Activated CD8-positive, alpha-beta T cell treated with anti-CD3 and anti-CD28 coated beads for 36 hours (primary cell): ENCODE data around the gene PKNOX2. TPM values are rescaled to one million over a fixed set of nuclear protein-coding genes. Genes with fewer than 3 reads are reported as not detected.

Experiments used
- ATAC-seq: fragments of 200-7000 bp; cut with Tn5 transposase; one replicate; pipeline ENCODE4 v1.10.0; 2021; ENCODE audit warnings: mild to moderate bottlenecking, moderate library complexity
- CTCF ChIA-PET: fragments of 350-600 bp; sonication (Branson Sonifier 250); formaldehyde crosslinking; loops from one replicate; lab custom pipeline; 2021; ENCODE audit warnings: antibody characterized with exemption; lab: Charles Lee
- POLR2A ChIA-PET: fragments of 350-600 bp; sonication (Branson Sonifier 250); formaldehyde crosslinking; loops from one replicate; lab custom pipeline; 2021; ENCODE audit warnings: antibody characterized with exemption; lab: Charles Lee
- DNase-seq: peaks from one replicate; pipeline ENCODE4 v3.0.0-alpha.2; 2020
- H3K27ac Mint-ChIP-seq: one replicate; pipeline ENCODE4 v1.8.0; 2021; ENCODE audit warnings: mild to moderate bottlenecking, mixed read lengths
- H3K27me3 Mint-ChIP-seq: one replicate; pipeline ENCODE4 v1.8.0; 2021; ENCODE audit warnings: mixed read lengths
- H3K36me3 Mint-ChIP-seq: one replicate; pipeline ENCODE4 v1.8.0; 2021; ENCODE audit warnings: low read depth, mixed read lengths
- H3K4me1 Mint-ChIP-seq: one replicate; pipeline ENCODE4 v1.8.0; 2021; ENCODE audit warnings: low read depth, mixed read lengths
- H3K4me3 Mint-ChIP-seq: one replicate; pipeline ENCODE4 v1.8.0; 2021; ENCODE audit warnings: mild to moderate bottlenecking, moderate library complexity, mixed read lengths
- H3K9me3 Mint-ChIP-seq: one replicate; pipeline ENCODE4 v1.8.0; 2021; ENCODE audit warnings: mixed read lengths
- CTCF ChIP-seq: fragments of 200-600 bp; IDR thresholded peaks from one replicate; pipeline ENCODE4 v1.8.0; 2022; ENCODE audit warnings: antibody characterized with exemption, mild to moderate bottlenecking
- intact Hi-C: fragments of 100-400 bp; cut with micrococcal nuclease; formaldehyde crosslinking; loops from one replicate; pipeline ENCODE4 v1.10.0; 2022
- total RNA-seq, 2 experiments: library from RNA; stranded (reverse); gene quantifications; one replicate each; pipeline ENCODE4 v1.2.3, GENCODE V29; 2021

The PKNOX2 gene
- total RNA-seq, 2 experiments from 2014 or later: not detected

GRCh38 chr11:125170510-125171031 is 6.0 kb downstream of the PKNOX2 start:
- Mint-ChIP-seq H3K4me3 (no peak overlapping the region), H3K4me1 (peaks cover 11% of the 10 kb centered on the region), H3K27me3 (peaks cover 55% of the 10 kb centered on the region), H3K36me3 (no peaks in the 10 kb centered on the region), H3K27ac (no peak overlapping the region), H3K9me3 (no peaks in the 10 kb centered on the region)
- DNase-seq: no peak
- TF ChIP-seq CTCF: no peak
- POLR2A ChIA-PET: interaction anchor here (0.5 kb wide), 1 partner anchor 1179 kb away, joined by 3 read pairs; no protein-coding TSS in a partner anchor
- intact Hi-C loops: no loop called here
- CTCF ChIA-PET: no interaction called here
- no peak for ATAC-seq

GRCh38 chr11:125171974-125172373 is 7.4 kb downstream of the PKNOX2 start:
- H3K9me3 Mint-ChIP-seq: no peaks in the 10 kb centered on the region
- intact Hi-C loops: no loop called here
- no peak for TF ChIP-seq CTCF
- no peak overlapping the region for H3K27ac Mint-ChIP-seq
- H3K27me3 Mint-ChIP-seq: peaks cover 51% of the 10 kb centered on the region
- CTCF ChIA-PET: no interaction called here
- H3K4me1 Mint-ChIP-seq: no peaks in the 10 kb centered on the region
- ATAC-seq (no peak), DNase-seq (no peak)
- no peak overlapping the region for H3K4me3 Mint-ChIP-seq
- POLR2A ChIA-PET: interaction anchor here (0.6 kb wide), 1 partner anchor 442 kb away, joined by 3 read pairs; no protein-coding TSS in a partner anchor
- H3K36me3 Mint-ChIP-seq: no peaks in the 10 kb centered on the region

GRCh38 chr11:125173027-125173426 is 8.5 kb downstream of the PKNOX2 start:
- no peaks in the 10 kb centered on the region for H3K36me3 Mint-ChIP-seq
- H3K4me3 Mint-ChIP-seq: no peak overlapping the region
- TF ChIP-seq CTCF: no peak
- peaks cover 52% of the 10 kb centered on the region for H3K27me3 Mint-ChIP-seq
- DNase-seq (no peak), ATAC-seq (no peak)
- intact Hi-C loops: no loop called here
- POLR2A ChIA-PET: interaction anchor here (1.2 kb wide), 1 partner anchor 63 kb away, joined by 3 read pairs; no protein-coding TSS in a partner anchor
- no peak overlapping the region for H3K27ac Mint-ChIP-seq
- H3K9me3 Mint-ChIP-seq: no peaks in the 10 kb centered on the region
- H3K4me1 Mint-ChIP-seq: no peaks in the 10 kb centered on the region
- CTCF ChIA-PET: interaction anchor here (0.7 to 1.6 kb wide), 2 partner anchors 8 to 232 kb away, joined by 3 to 4 read pairs; partner anchors contain the start of gene PKNOX2

GRCh38 chr11:125173556-125173955 is 9.0 kb downstream of the PKNOX2 start:
- no peak for DNase-seq
- intact Hi-C loops: no loop called here
- ATAC-seq: no peak
- ChIA-PET POLR2A (interaction anchor here (1.2 kb wide), 1 partner anchor 64 kb away, joined by 3 read pairs; no protein-coding TSS in a partner anchor), CTCF (interaction anchor here (0.7 to 1.6 kb wide), 2 partner anchors 9 to 232 kb away, joined by 3 to 4 read pairs; partner anchors contain the start of gene PKNOX2)
- H3K27me3 Mint-ChIP-seq: peaks cover 50% of the 10 kb centered on the region
- TF ChIP-seq CTCF: no peak
- H3K27ac Mint-ChIP-seq: no peak overlapping the region
- H3K4me3 Mint-ChIP-seq: no peak overlapping the region
- no peaks in the 10 kb centered on the region for H3K9me3 Mint-ChIP-seq
- H3K4me1 Mint-ChIP-seq: no peaks in the 10 kb centered on the region
- H3K36me3 Mint-ChIP-seq: no peaks in the 10 kb centered on the region

- Mint-ChIP-seq H3K4me1 (no peaks in the 10 kb centered on the region), H3K9me3 (no peaks in the 10 kb centered on the region), H3K27me3 (peaks cover 49% of the 10 kb centered on the region), H3K36me3 (no peaks in the 10 kb centered on the region), H3K27ac (no peak overlapping the region), H3K4me3 (no peak overlapping the region)
- ChIA-PET CTCF (interaction anchor here (0.7 to 1.6 kb wide), 2 partner anchors 9 to 231 kb away, joined by 3 to 4 read pairs; partner anchors contain the start of gene PKNOX2), POLR2A (interaction anchor here (1.2 kb wide), 1 partner anchor 64 kb away, joined by 3 read pairs; no protein-coding TSS in a partner anchor)
- intact Hi-C loops: no loop called here
- DNase-seq (no peak), ATAC-seq (no peak)
- no peak for TF ChIP-seq CTCF
These were observed 9.5 kb downstream of the PKNOX2 start for GRCh38 chr11:125174057-125174456.
